K562 (cell line): ENCODE measurements around the gene PNPLA4. TPM values are rescaled to one million over a fixed set of nuclear protein-coding genes. Genes with fewer than 3 reads are reported as not detected.

Experiments used
- BCOR ChIP-seq: fragments of 450-650 bp; IDR thresholded peaks from 2 replicates; pipeline ENCODE4 v1.6.1; 2016
- BRD9 ChIP-seq: fragments of 450-650 bp; IDR thresholded peaks from 2 replicates; pipeline ENCODE4 v1.6.1; 2018; ENCODE audit warnings: low read depth; ENCODE audit not compliant: partially characterized antibody
- CBX1 ChIP-seq: sonication (generic); IDR thresholded peaks from 2 replicates; pipeline ENCODE4 v1.6.1; 2016; ENCODE audit warnings: antibody characterized with exemption, low read depth, mild to moderate bottlenecking
- CGGBP1 ChIP-seq: fragments of 250-450 bp; sonication (Bioruptor Pico); IDR thresholded peaks from 2 replicates; pipeline ENCODE4 v1.9.0; 2021; ENCODE audit warnings: mild to moderate bottlenecking
- CXXC5 ChIP-seq: fragments of 250-450 bp; sonication (Bioruptor Pico); IDR thresholded peaks from 2 replicates; pipeline ENCODE4 v1.8.0; 2022; ENCODE audit warnings: inconsistent platforms, mild to moderate bottlenecking, moderate library complexity
- DIDO1 ChIP-seq: fragments of 450-650 bp; IDR thresholded peaks from 2 replicates; pipeline ENCODE4 v1.6.1; 2016; ENCODE audit warnings: low read depth, missing biosample characterization, missing genetic modification characterization
- ELF2 ChIP-seq: fragments of 250-450 bp; sonication (Bioruptor Pico); IDR thresholded peaks from 2 replicates; pipeline ENCODE4 v1.5.0; 2021; ENCODE audit warnings: mild to moderate bottlenecking
- EP300 ChIP-seq: IDR thresholded peaks from 2 replicates; pipeline ENCODE4 v1.6.1; 2012; ENCODE audit warnings: low read length, improper control_type of control experiment
- EP400 ChIP-seq: fragments of 450-650 bp; IDR thresholded peaks from 2 replicates; pipeline ENCODE4 v1.6.1; 2017; ENCODE audit warnings: antibody characterized with exemption, mild to moderate bottlenecking, moderate library complexity
- FOXJ2 ChIP-seq: fragments of 200-800 bp; sonication (Bioruptor generic); IDR thresholded peaks from 2 replicates; pipeline ENCODE4 v1.6.1; 2016; ENCODE audit warnings: missing genetic modification characterization, missing compliant biosample characterization
- HDAC2 ChIP-seq: fragments of 450-650 bp; IDR thresholded peaks from 2 replicates; pipeline ENCODE4 v1.6.1; 2016; ENCODE audit warnings: mild to moderate bottlenecking
- KDM1A ChIP-seq, 2 experiments: fragments of 450-650 bp; IDR thresholded peaks; 2 replicates each; pipeline ENCODE4 v1.6.1; 2016; ENCODE audit warnings: mild to moderate bottlenecking in 2 of 2
- MAZ ChIP-seq, 2 experiments: fragments of 450-650 bp in 1 of 2; sonication (generic) in 1 of 2; formaldehyde crosslinking; IDR thresholded peaks in 1 of 2; conservative IDR thresholded peaks in 1 of 2; 2 replicates each; pipeline versions ENCODE4 v1.4.0 to v1.5.0; 2020; ENCODE audit warnings: mild to moderate bottlenecking in 1 of 2, missing genetic modification reagents in 1 of 2
- NRF1 ChIP-seq, 2 experiments: fragments of 450-650 bp; IDR thresholded peaks in 1 of 2; conservative IDR thresholded peaks in 1 of 2; 2 replicates each; pipeline ENCODE4 v1.6.1; 2014; ENCODE audit warnings: mild to moderate bottlenecking in 2 of 2
- RBM25 ChIP-seq: fragments of 200-400 bp; formaldehyde crosslinking; IDR thresholded peaks from 2 replicates; pipeline ENCODE4 v1.6.1; 2018; ENCODE audit warnings: low read length, low read depth, moderate library complexity; ENCODE audit not compliant: severe bottlenecking
- SMARCA5 ChIP-seq: fragments of 450-650 bp; IDR thresholded peaks from 2 replicates; pipeline ENCODE4 v1.6.1; 2016
- SP1 ChIP-seq: sonication (generic); formaldehyde crosslinking; IDR thresholded peaks from 2 replicates; pipeline ENCODE4 v1.8.1; 2022; ENCODE audit warnings: mild to moderate bottlenecking, missing genetic modification reagents
- ZEB2 ChIP-seq: fragments of 450-650 bp; IDR thresholded peaks from 2 replicates; pipeline ENCODE4 v1.6.1; 2016
- ZFX ChIP-seq: sonication (generic); formaldehyde crosslinking; IDR thresholded peaks from 2 replicates; pipeline ENCODE4 v1.8.0; 2022; ENCODE audit warnings: mild to moderate bottlenecking, missing genetic modification reagents, moderate library complexity
- ZNF175 ChIP-seq: fragments of 200-800 bp; sonication (Bioruptor generic); IDR thresholded peaks from 2 replicates; pipeline ENCODE4 v1.6.1; 2016; ENCODE audit warnings: low read depth, mild to moderate bottlenecking, missing genetic modification characterization, missing compliant biosample characterization
- ZNF324 ChIP-seq: fragments of 250-450 bp; sonication (Bioruptor Pico); IDR thresholded peaks from 2 replicates; pipeline ENCODE4 v1.4.0; 2020; ENCODE audit warnings: mild to moderate bottlenecking
- ZNF449 ChIP-seq: fragments of 250-450 bp; sonication (Bioruptor Pico); IDR thresholded peaks from 2 replicates; pipeline ENCODE4 v1.8.0; 2022; ENCODE audit warnings: moderate library complexity, mild to moderate bottlenecking, inconsistent platforms
- ZNF589 ChIP-seq: fragments of 200-800 bp; sonication (Bioruptor generic); IDR thresholded peaks from 2 replicates; pipeline ENCODE4 v1.6.1; 2016; ENCODE audit warnings: low read depth, missing genetic modification characterization, missing compliant biosample characterization
- polyA plus RNA-seq, 8 experiments: library from polyadenylated mRNA; depleted of rRNA in 4 of 8; stranded (reverse) in 5 of 8; unstranded in 3 of 8; fragments of >200 nt; fragmentation: Nextera tagmentation in 2 of 8; fragmentation: Illumina TruSeq in 1 of 8; extraction: Ambion mirVana in 2 of 8; extraction: Trizol in 1 of 8; gene quantifications; 2 replicates each; pipeline versions ENCODE4 v1.2.1 to v1.2.3, GENCODE V29; 2011 to 2014; ENCODE audit warnings: inconsistent platforms in 1 of 8, missing spikeins in 1 of 8
- total RNA-seq, 7 experiments: library from RNA; depleted of rRNA in 6 of 7; stranded (reverse); fragments of >200 nt in 6 of 7; fragmentation: Illumina TruSeq in 2 of 7; extraction: Trizol in 2 of 7; gene quantifications; 2 replicates each; pipeline versions ENCODE4 v1.2.1 to v1.2.3, GENCODE V29; 2011 to 2021; ENCODE audit warnings: low replicate concordance in 1 of 7
- TF ChIP-seq, protein P1 (sequence below): fragments of 200-800 bp; sonication (Bioruptor generic); IDR thresholded peaks from 2 replicates; pipeline ENCODE4 v1.6.1; 2017; ENCODE audit warnings: missing genetic modification characterization, missing compliant biosample characterization
- TF ChIP-seq, protein P2 (sequence below): fragments of 200-800 bp; sonication (Bioruptor generic); IDR thresholded peaks from 2 replicates; pipeline ENCODE4 v1.6.1; 2017; ENCODE audit warnings: missing genetic modification characterization, missing compliant biosample characterization

Gene PNPLA4
- total and polyA plus RNA-seq, 9 of the 15 experiments (the other 6 are each of a cell fraction or from before 2014, with no cell fraction given), result 20.7 to 61.1 (median 32.7) TPM

- peak; percentile 98 for TF ChIP-seq ZFX (CRISPR knock-in tag)
- 0 out of 2 replicates have a peak, but pooled peaks have one; percentile 13 for TF ChIP-seq ZNF449 (CRISPR knock-in tag)
- peak; percentile 71 for TF ChIP-seq CXXC5 (CRISPR knock-in tag)
- TF ChIP-seq, protein P1, sequence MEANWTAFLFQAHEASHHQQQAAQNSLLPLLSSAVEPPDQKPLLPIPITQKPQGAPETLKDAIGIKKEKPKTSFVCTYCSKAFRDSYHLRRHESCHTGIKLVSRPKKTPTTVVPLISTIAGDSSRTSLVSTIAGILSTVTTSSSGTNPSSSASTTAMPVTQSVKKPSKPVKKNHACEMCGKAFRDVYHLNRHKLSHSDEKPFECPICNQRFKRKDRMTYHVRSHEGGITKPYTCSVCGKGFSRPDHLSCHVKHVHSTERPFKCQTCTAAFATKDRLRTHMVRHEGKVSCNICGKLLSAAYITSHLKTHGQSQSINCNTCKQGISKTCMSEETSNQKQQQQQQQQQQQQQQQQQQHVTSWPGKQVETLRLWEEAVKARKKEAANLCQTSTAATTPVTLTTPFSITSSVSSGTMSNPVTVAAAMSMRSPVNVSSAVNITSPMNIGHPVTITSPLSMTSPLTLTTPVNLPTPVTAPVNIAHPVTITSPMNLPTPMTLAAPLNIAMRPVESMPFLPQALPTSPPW (CRISPR knock-in tag), result peak; percentile 74
- peak; percentile 84 to 86 for TF ChIP-seq NRF1 (conservative IDR thresholded peaks at IDR 0.05 in 1 of 2, IDR thresholded peaks at IDR 0.05 in 1 of 2)
- TF ChIP-seq ZNF589, result peak; percentile 45; the same call in 1 of the 2 replicates
- peak; percentile 11; the same call in 1 of the 2 replicates for TF ChIP-seq EP300
- TF ChIP-seq ELF2 (CRISPR knock-in tag), result no peak
- peak; percentile 48; the same call in 1 of the 2 replicates for TF ChIP-seq ZNF175 (CRISPR knock-in tag)
- TF ChIP-seq CBX1, result 0 out of 2 replicates have a peak, but pooled peaks have one; percentile 68
- peak; percentile 86 for TF ChIP-seq EP400
- TF ChIP-seq HDAC2, result peak; percentile 84; the same call in 1 of the 2 replicates
- peak; percentile 97 for TF ChIP-seq BCOR
- TF ChIP-seq DIDO1 (tag), result peak; percentile 77
- peak; percentile 46; the same call in 1 of the 2 replicates for TF ChIP-seq ZEB2
- peak; percentile 35; the same call in 1 of the 2 replicates for TF ChIP-seq FOXJ2 (tag)
- TF ChIP-seq RBM25, result peak; percentile 91
- TF ChIP-seq, protein P2, sequence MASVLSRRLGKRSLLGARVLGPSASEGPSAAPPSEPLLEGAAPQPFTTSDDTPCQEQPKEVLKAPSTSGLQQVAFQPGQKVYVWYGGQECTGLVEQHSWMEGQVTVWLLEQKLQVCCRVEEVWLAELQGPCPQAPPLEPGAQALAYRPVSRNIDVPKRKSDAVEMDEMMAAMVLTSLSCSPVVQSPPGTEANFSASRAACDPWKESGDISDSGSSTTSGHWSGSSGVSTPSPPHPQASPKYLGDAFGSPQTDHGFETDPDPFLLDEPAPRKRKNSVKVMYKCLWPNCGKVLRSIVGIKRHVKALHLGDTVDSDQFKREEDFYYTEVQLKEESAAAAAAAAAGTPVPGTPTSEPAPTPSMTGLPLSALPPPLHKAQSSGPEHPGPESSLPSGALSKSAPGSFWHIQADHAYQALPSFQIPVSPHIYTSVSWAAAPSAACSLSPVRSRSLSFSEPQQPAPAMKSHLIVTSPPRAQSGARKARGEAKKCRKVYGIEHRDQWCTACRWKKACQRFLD, result peak; percentile 84; the same call in 1 of the 2 replicates
- peak; percentile 67; the same call in 1 of the 2 replicates for TF ChIP-seq SP1 (CRISPR knock-in tag)
- TF ChIP-seq ZNF324 (CRISPR knock-in tag), result no peak
- peak; percentile 53 for TF ChIP-seq BRD9
- peak in 1 of 2 experiments; percentile 88 for TF ChIP-seq KDM1A (IDR thresholded peaks at IDR 0.05)
- no peak for TF ChIP-seq CGGBP1 (CRISPR knock-in tag)
- TF ChIP-seq SMARCA5, result peak; percentile 74
- TF ChIP-seq MAZ (CRISPR knock-in tag; conservative IDR thresholded peaks at IDR 0.05 in 1 of 2, IDR thresholded peaks at IDR 0.05 in 1 of 2), result peak in 1 of 2 experiments; percentile 32; a peak in 1 of 4 replicates
Measured at GRCh38 chrX:7927259-7928167, at the start of gene PNPLA4 (continued).
